ENCODE measurements around the gene NDUFAF3.

DNA sequence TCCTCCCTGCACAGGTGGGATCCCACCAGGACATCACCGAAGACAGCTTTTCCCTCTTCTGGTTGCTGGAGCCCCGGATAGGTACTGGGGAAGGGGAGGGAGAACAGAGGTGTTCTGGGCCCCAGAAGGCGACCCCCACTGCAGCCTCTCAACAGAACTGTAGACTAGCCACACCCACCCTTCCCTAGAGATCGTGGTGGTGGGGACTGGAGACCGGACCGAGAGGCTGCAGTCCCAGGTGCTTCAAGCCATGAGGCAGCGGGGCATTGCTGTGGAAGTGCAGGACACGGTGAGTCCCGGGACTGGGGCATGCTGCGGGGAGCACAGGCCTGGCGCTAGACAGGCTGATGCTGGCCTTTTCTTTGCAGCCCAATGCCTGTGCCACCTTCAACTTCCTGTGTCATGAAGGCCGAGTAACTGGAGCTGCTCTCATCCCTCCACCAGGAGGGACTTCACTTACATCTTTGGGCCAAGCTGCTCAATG lies 809 bp downstream of the NDUFAF3 start:
- TF ChIP-seq, protein P1, sequence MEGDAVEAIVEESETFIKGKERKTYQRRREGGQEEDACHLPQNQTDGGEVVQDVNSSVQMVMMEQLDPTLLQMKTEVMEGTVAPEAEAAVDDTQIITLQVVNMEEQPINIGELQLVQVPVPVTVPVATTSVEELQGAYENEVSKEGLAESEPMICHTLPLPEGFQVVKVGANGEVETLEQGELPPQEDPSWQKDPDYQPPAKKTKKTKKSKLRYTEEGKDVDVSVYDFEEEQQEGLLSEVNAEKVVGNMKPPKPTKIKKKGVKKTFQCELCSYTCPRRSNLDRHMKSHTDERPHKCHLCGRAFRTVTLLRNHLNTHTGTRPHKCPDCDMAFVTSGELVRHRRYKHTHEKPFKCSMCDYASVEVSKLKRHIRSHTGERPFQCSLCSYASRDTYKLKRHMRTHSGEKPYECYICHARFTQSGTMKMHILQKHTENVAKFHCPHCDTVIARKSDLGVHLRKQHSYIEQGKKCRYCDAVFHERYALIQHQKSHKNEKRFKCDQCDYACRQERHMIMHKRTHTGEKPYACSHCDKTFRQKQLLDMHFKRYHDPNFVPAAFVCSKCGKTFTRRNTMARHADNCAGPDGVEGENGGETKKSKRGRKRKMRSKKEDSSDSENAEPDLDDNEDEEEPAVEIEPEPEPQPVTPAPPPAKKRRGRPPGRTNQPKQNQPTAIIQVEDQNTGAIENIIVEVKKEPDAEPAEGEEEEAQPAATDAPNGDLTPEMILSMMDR (IDR thresholded peaks at IDR 0.05) = no peak
- no peak for TF ChIP-seq POLR2A (IDR thresholded peaks at IDR 0.05)
